Urothelium cell line (cell line): ENCODE measurements around the gene REEP6.
"Not testable (repeated sequence)": the region's sequence is repeated elsewhere in the genome, so short reads cannot be mapped to it uniquely, and the experiment has no call there.

ENCODE experiments used
- DNase-seq: peaks from one replicate; pipeline ENCODE4 v3.0.0; 2011; ENCODE audit warnings: low spot score, mixed read lengths
- FAIRE-seq: peaks from 2 replicates; lab custom pipeline; 2011; peaks lifted over from hg19 to GRCh38; lab: Jason Lieb, UNC

REEP6 gene

DNA sequence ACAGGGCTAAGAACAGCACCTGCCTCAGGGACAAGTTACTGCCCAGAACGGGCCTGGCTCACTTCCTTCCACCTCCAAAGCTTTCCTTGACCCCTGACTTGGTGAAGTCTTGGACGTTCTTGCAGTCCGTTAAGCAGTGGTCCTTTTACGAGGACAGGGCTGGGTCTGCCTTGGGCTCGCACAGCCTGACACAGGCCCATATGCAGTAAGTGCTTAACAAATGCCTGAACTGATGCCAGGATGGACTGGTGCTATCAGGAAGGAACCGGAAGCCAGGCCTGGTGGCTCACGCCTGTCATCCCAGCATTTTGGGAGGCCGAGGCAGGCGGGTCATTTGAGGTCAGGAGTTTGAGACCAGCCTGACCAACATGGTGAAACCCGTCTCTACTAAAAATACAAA lies 31.1 kb downstream of the REEP6 start:
- DNase-seq (no peak), FAIRE-seq (no peak)

DNA sequence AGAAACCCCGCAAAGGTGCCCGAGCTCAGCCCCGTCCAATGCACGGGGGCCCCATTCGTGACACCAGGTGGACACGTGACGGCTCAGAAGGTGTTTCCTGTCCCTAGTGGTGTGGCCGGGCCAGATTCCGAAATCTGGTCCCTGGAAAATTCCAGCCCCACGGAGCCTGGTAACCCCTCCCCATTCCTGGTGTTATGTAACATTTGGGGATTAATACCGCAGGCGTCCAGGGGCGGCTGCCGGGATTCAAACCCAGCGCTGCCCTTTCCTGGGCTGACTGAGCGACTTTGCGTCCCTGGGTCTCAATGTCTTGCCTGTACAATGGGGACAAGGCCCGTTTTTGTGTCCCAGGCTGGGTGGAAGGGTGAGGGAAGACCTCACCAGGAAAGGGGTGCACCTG lies 31.9 kb downstream of the REEP6 start:
- no peak for FAIRE-seq
- DNase-seq: no peak

- FAIRE-seq: no peak
- no peak for DNase-seq
These were observed 32.7 kb downstream of the REEP6 start, which contains the start of gene PLK5 for GRCh38 chr19:1523412-1524286. Gene PLK5 (plus strand): TSS chr19:1524077. CDS start chr19:1526997, 2,920 bp downstream.

DNA sequence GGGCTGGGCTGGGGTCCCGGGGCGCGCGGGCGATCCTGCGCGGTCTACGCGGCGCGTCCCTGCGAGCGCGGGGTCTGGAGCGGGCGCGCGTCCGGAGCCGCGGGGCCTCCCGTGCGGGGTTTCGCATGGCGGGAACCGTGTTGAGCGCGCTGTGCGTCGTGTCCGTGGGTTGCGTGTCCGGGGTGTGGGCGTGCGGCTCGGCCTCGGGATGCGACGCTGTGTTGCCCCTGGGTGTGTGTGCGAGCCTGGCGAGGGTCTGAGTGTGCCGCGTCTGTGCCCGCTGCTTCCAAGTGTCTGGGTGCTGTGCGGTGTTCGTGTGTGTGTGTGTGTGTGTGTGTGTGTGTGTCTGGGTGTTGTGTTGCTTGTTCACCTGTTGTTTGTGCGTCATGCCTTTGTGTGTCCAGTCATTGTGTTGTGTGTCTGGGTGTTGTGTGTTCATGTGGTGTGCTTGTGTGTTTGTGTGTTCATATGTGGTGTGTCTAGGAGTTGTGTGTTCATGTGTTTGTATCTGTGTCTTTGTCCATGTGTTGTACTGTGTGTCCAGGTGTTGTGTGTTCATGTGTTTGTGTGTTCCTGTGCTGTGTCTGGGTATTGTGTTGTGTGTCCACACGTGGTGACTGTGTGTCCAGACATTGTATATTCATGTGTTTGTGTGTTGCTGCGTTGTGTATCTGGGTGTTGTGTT lies 33.4 kb downstream of the REEP6 start:
- peak; percentile 40 for FAIRE-seq
- no peak for DNase-seq

DNA sequence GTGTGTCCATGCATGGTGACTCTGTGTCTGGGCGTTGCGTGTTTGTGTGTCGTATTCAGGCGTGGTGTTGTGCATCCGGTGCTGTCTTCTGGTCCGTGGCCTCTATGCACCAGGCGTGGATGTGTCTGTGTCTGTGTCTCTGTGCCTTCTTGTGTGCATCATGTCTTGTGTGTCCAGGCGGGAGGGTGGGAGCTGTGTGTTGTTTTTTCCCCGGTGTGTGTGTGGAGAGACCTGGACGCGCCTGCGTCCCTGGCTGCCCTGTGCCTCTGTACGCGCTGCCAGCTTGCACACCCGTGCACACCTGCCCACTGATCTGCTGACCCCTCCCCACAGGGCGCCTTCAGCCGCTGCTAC lies 34.0 kb downstream of the REEP6 start:
- DNase-seq: no peak
- peak; percentile 5 for FAIRE-seq

- DNase-seq (no peak), FAIRE-seq (no peak)
These were observed 34.4 kb downstream of the REEP6 start for GRCh38 chr19:1525343-1525742.

DNA sequence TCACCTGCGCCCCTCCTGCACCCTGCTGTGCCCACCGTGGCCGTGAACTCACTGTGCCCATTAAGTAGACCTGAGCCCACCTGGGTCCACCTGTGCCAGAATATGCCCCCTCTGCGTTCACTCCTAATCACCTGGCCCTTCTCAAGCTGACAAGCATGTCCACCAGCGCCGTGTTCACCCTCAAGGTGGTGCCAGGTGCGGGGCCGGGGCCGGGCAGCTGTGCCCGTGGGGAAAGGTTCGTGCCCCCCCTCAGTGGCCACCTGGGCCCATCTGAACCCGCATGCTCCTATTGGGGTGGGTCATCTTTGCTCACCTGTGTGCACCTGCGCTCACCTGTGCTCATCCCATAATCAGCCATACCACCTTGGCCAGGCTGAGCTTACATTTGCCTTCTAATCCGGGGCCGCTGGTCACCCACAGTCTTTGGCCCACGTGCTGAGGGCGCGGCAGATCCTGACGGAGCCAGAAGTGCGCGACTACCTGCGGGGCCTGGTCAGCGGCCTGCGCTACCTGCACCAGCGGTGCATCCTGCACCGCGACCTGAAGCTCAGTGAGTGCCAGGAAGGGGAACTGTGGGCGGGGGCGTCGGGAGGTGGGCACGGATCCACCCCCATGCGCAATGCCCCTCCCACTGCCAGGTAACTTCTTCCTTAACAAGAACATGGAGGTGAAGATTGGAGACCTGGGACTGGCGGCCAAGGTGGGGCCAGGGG lies 35.2 kb downstream of the REEP6 start:
- FAIRE-seq (no peak), DNase-seq (no peak)

DNA sequence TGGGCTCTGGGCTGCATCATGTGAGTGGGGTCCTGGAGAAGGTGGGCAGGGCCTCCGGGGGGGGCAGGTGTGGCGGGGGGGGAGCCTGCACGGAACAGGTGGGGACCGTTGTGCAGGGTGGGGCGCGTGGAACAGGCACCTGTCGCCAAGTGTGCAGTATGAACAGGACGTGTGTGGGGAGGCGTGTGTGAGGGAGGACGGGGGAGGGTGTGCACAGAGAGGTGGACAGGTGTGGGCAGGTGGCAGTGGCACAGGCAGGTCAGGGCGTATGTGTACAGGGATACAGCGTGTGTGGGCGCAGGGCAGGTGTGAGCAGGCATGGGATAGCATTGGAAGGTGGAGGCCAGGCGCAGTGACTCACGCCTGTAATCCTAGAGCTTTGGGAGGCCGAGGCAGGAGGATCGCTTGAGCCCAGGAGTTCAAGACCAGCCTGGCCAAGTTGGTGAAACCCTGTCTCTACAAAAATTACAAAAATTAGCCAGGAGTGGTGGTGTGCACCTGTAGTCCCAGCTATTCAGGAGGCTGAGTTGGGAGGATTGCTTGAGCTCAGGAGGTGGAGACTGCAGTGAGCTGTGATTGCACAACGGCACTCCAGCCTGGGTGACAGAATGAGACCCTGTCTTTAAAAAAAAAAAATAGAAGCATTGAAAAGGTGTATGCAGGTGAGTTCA lies 36.1 kb downstream of the REEP6 start:
- DNase-seq: no peak
- no peak for FAIRE-seq

DNA sequence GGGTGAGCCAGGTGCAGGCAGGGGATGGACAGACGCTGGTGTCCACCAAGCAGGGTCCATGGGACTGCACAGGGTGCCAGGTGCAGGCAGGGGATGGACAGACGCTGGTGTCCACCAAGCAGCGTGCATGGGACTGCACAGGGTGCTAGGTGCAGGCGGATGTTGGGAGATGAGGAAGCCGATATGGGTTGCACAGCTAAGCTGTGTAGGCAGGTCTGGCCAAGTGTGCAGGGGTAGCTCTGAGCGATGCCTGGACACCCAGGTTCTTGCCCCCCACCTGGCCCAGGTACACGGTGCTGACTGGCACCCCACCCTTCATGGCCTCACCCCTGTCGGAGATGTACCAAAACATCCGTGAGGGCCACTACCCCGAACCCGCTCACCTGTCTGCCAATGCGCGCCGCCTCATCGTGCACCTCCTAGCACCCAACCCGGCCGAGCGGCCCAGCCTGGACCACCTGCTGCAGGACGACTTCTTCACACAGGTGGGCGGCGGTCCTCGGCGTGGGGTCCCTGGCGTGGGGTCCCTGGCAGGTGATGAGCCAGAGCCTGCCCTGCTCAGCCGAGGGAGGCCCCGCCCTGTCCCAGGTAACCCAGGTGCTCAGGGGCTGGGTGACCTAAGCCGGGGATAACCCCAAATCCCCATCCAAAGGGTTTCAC lies 36.8 kb downstream of the REEP6 start:
- FAIRE-seq: no peak
- DNase-seq: no peak

DNA sequence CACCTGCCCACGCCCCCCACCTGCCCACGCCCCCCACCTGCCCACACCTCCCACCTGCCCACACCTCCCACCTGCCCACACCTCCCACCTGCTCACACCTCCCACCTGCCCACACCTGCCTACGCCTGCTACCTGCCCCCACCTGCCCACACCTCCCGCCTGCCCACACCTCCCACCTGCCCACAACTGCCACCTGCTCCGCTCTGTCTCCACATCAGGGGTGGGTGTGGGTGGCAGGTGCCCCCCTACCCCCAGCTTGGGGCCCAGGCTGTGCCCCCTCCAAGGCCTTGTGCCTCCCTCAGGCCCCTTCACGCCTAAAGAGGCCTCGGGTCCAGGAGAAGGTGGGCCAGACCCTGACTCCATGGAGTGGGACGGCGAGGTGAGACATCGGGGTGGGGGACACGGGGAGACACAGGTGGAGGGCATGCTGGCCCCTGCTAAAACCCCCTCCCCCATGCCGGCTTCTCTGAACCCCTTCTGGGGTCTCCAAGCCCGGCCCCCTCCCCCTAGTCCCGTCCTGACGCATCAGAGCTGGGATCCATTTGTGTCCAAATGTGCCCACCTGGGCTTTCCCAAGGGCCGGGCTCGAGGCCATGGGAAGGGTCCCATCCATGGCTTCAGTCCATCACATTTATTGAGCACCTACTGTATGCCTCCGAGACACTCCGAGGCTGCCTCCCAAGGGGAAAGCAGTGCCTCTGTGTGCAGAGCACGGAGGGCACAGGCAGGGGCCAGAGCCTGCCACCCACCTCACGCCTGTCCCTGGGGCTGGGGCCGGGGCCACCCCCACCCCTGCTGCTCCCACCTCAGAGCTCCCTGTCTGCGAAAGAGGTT lies 37.8 kb downstream of the REEP6 start:
- no peak for FAIRE-seq
- DNase-seq: no peak

- FAIRE-seq: no peak
- no peak for DNase-seq
These were observed 38.4 kb downstream of the REEP6 start for GRCh38 chr19:1529430-1529816.

- not testable (repeated sequence) for DNase-seq, FAIRE-seq
These were observed 39.9 kb downstream of the REEP6 start for GRCh38 chr19:1530856-1531255.

- no peak for DNase-seq
- FAIRE-seq: no peak
These were observed 40.6 kb downstream of the REEP6 start for GRCh38 chr19:1531587-1531986.

DNA sequence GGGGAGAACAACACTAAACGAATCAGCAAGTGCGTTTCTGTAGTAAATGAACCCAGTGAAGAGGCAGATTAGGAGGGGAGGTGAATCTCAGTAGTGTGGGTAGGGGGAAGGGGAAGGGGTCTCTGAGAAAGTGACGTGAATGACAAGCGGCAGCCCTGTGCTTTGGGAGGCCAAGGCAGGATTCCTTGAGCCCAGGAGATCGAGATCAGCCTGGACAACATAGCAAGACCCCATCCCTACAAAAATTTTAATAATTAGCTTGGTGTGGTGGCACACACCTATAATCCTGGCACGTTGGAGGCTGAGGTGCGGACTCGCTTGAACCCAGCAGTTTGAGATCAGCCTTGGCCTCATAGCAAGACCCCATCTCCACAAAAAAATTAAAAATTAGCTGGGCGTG lies 41.0 kb downstream of the REEP6 start:
- no peak for FAIRE-seq

GRCh38 chr19:1533510-1534150 lies 42.6 kb downstream of the REEP6 start:
- FAIRE-seq: no peak
- no peak for DNase-seq

More for the DNA sequence above, 41.0 kb downstream of the REEP6 start:
- DNase-seq: no peak

GRCh38 chr19:1534972-1535371 lies 44.0 kb downstream of the REEP6 start:
- FAIRE-seq (no peak), DNase-seq (no peak)

DNA sequence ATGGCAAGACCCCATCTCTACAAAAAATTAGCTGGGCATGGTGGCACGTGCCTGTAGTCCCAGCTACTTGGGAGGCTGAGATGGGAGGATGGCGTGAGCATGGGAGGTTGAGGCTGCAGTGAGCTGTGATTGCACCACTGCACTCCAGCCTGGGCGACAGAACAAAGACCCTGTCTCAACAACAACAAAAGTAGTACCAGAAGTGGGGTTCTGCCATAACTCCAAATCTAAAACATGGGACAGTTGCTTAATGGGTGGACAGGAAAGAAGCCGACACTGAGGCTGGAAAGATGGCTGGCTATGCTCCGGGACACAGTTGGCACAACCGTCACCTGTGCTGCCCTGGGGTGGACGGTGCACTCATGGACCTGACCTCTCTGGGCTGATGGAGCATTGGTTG lies 44.7 kb downstream of the REEP6 start:
- FAIRE-seq, DNase-seq: not testable (repeated sequence)

DNA sequence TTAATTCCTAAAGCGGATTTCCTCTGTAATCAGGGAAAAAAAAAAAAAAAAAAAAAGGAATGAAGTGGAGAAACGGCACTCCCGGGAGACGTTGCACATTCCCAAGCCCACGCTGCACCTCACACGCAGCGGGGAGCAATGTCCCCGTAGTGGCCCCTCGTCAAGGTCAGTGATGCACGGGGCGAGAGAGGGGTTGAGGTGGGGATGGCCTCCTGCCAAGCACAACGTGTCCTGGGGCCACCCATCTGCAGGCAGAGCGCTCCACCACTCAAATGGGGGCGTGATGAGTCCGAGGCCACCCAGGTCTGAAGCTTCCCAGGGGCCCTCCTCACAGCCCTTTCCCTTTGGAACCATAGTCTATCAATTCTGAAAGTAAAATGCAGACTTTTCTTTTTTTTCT lies 48.0 kb downstream of the REEP6 start:
- DNase-seq: no peak
- FAIRE-seq: no peak

GRCh38 chr19:1539749-1540148 lies 48.8 kb downstream of the REEP6 start:
- not testable (repeated sequence) for FAIRE-seq, DNase-seq
